Esophagus (tissue), 2 donors: ENCODE results near the gene SLC30A10. TPM values are rescaled to one million over a fixed set of nuclear protein-coding genes. Genes with fewer than 3 reads are reported as not detected.
"Not testable (repeated sequence)": the region's sequence is repeated elsewhere in the genome, so short reads cannot be mapped to it uniquely, and the experiment has no call there.

Source experiments
- H3K27ac ChIP-seq, 2 donors: one replicate each; pipeline ENCODE4 v1.5.1; 2013; ENCODE audit warnings: low read depth in 2 of 2, mild to moderate bottlenecking in 2 of 2, inconsistent platforms in 1 of 2, low read length in 1 of 2, moderate library complexity in 1 of 2
- H3K27me3 ChIP-seq, 2 donors: one replicate each; pipeline ENCODE4 v1.6.1; 2013; ENCODE audit warnings: low read length in 2 of 2, control low read depth in 1 of 2, mild to moderate bottlenecking in 1 of 2; ENCODE audit not compliant: insufficient read depth in 2 of 2, control insufficient read depth in 1 of 2
- H3K36me3 ChIP-seq, 2 donors: one replicate each; pipeline ENCODE4 v1.6.1; 2013; ENCODE audit warnings: low read length in 1 of 2; ENCODE audit not compliant: control insufficient read depth in 2 of 2, insufficient read depth in 2 of 2
- H3K4me1 ChIP-seq, 2 donors: one replicate each; pipeline ENCODE4 v1.6.1; 2013; ENCODE audit warnings: low read length in 1 of 2; ENCODE audit not compliant: control insufficient read depth in 2 of 2, insufficient read depth in 2 of 2
- H3K4me3 ChIP-seq, 2 donors: one replicate each; pipeline ENCODE4 v1.5.1; 2013; ENCODE audit warnings: low read length in 2 of 2, mild to moderate bottlenecking in 2 of 2, low read depth in 1 of 2, moderate library complexity in 1 of 2
- H3K9me3 ChIP-seq, 2 donors: one replicate each; pipeline ENCODE4 v1.6.1; 2013; ENCODE audit warnings: mild to moderate bottlenecking in 2 of 2, low read depth in 1 of 2, low read length in 1 of 2, moderate library complexity in 1 of 2; ENCODE audit not compliant: control insufficient read depth in 2 of 2, insufficient read depth in 1 of 2
- WGBS, 2 donors: extraction: QIAGEN DNeasy Blood & Tissue Kit; methylation state at CpG; one replicate each; pipeline ENCODE4 v1.1.7; 2013; 5-methylcytosine and 5-hydroxymethylcytosine counted together
- polyA plus RNA-seq, 2 donors: library from polyadenylated mRNA; stranded (reverse); fragments of 200-250 nt; gene quantifications; one replicate each; pipeline ENCODE4 v1.2.3, GENCODE V29; 2013
- donor health status: healthy with polysubstance abuse.
- donor health status: Bipolar disorder and iron deficiency.

The SLC30A10 gene
- polyA plus RNA-seq, 2 donors, result not detected

GRCh38 chr1:219882096-219882495 is 46.3 kb downstream of the SLC30A10 start:
- H3K4me1 ChIP-seq, result no peaks in the 10 kb centered on the region
- no peaks in the 10 kb centered on the region for H3K27me3 ChIP-seq
- H3K27ac ChIP-seq, result no peak overlapping the region
- no peaks in the 10 kb centered on the region for H3K9me3 ChIP-seq
- WGBS, 2 donors, result 78 to 81% methylated on average over 3 of the region's 3 CpGs
- H3K4me3 ChIP-seq, result no peak overlapping the region
- H3K36me3 ChIP-seq, result no peaks in the 10 kb centered on the region

- H3K27ac ChIP-seq, result no peak overlapping the region
- no peaks in the 10 kb centered on the region for H3K36me3 ChIP-seq
- H3K4me3 ChIP-seq, result no peak overlapping the region
- H3K4me1 ChIP-seq, result no peaks in the 10 kb centered on the region
- H3K27me3 ChIP-seq, result no peaks in the 10 kb centered on the region
- no peaks in the 10 kb centered on the region for H3K9me3 ChIP-seq
Measured at GRCh38 chr1:219880765-219881457, 47.4 kb downstream of the SLC30A10 start.

GRCh38 chr1:219876798-219877209 is 51.6 kb downstream of the SLC30A10 start:
- Histone ChIP-seq H3K4me1 (no peaks in the 10 kb centered on the region), H3K4me3 (no peak overlapping the region), H3K36me3 (no peaks in the 10 kb centered on the region), H3K27ac (no peak overlapping the region), H3K9me3 (no peaks in the 10 kb centered on the region), H3K27me3 (no peaks in the 10 kb centered on the region)
- 56 to 69% methylated on average over 5 of the region's 5 CpGs for WGBS, 2 donors

GRCh38 chr1:219875860-219876259 is 52.5 kb downstream of the SLC30A10 start:
- Histone ChIP-seq H3K4me1 (no peaks in the 10 kb centered on the region), H3K27me3 (no peaks in the 10 kb centered on the region), H3K36me3 (no peaks in the 10 kb centered on the region), H3K27ac (no peak overlapping the region), H3K4me3 (no peak overlapping the region), H3K9me3 (no peaks in the 10 kb centered on the region)
- WGBS, 2 donors, result 62 to 63% methylated on average over 3 of the region's 3 CpGs

- not testable (repeated sequence) for H3K27ac ChIP-seq, H3K9me3 ChIP-seq, H3K36me3 ChIP-seq, H3K4me1 ChIP-seq, H3K27me3 ChIP-seq, H3K4me3 ChIP-seq
- WGBS, 2 donors, result 63 to 70% methylated on average over 1 of the region's 1 CpG
Measured at GRCh38 chr1:219872538-219872937, 55.8 kb downstream of the SLC30A10 start.

GRCh38 chr1:219871427-219872057 is 56.8 kb downstream of the SLC30A10 start:
- WGBS, 2 donors, result 30 to 32% methylated on average over 3 of the region's 3 CpGs
- no peaks in the 10 kb centered on the region for H3K36me3 ChIP-seq
- H3K4me3 ChIP-seq, result no peak overlapping the region
- no peaks in the 10 kb centered on the region for H3K27me3 ChIP-seq
- H3K9me3 ChIP-seq, result no peaks in the 10 kb centered on the region
- H3K27ac ChIP-seq, result no peak overlapping the region
- H3K4me1 ChIP-seq, result no peaks in the 10 kb centered on the region

GRCh38 chr1:219868615-219869014 is 59.7 kb downstream of the SLC30A10 start:
- H3K27ac ChIP-seq, H3K4me1 ChIP-seq: not testable (repeated sequence)
- 85 to 100% methylated on average over 1 of the region's 3 CpGs for WGBS, 2 donors

More at GRCh38 chr1:219868615-219869014, 59.7 kb downstream of the SLC30A10 start:
- not testable (repeated sequence) for H3K9me3 ChIP-seq, H3K27me3 ChIP-seq, H3K36me3 ChIP-seq, H3K4me3 ChIP-seq

Other genes with a start within 250 kb of the SLC30A10 start
- gene EPRS1, start 117.9 kb upstream of the SLC30A10 start, polyA plus RNA-seq, result 10 to 100 TPM; 25.3 to 45.1 TPM
- 10 to 100 TPM in 1 of 2 donors, 1 to 10 TPM in 1; 8.7 to 17.9 TPM for gene BPNT1, start 161.2 kb upstream of the SLC30A10 start, polyA plus RNA-seq
- gene IARS2, start 165.6 kb upstream of the SLC30A10 start, polyA plus RNA-seq, result 10 to 100 TPM; 12.2 to 39.6 TPM